Calu3 (cell line): ENCODE data around the gene COTL1. TPM values are rescaled to one million over a fixed set of nuclear protein-coding genes. Genes with fewer than 3 reads are reported as not detected.

Experiments used
- BruUV-seq: library from RNA; stranded (reverse); fragments of 400-500 nt; replicated peaks from 2 replicates; lab custom pipeline; 2021; lab: Mats Ljungman, UMichigan
- CTCF ChIA-PET: fragments of 300-600 bp; sonication (Branson Sonifier 250); formaldehyde crosslinking; loops from one replicate; lab custom pipeline; 2022; ENCODE audit warnings: antibody characterized with exemption; lab: Charles Lee
- DNase-seq: peaks from one replicate; pipeline ENCODE4 v3.0.0; 2022
- H3K27ac Mint-ChIP-seq: one replicate; pipeline ENCODE4 v1.8.0; 2022; ENCODE audit warnings: mixed read lengths; ENCODE audit not compliant: unreplicated experiment
- H3K27me3 Mint-ChIP-seq: one replicate; pipeline ENCODE4 v1.8.0; 2022; ENCODE audit warnings: mixed read lengths; ENCODE audit not compliant: unreplicated experiment
- H3K36me3 Mint-ChIP-seq: one replicate; pipeline ENCODE4 v1.8.0; 2022; ENCODE audit warnings: mild to moderate bottlenecking, moderate library complexity, mixed read lengths; ENCODE audit not compliant: insufficient read depth, unreplicated experiment
- H3K4me1 Mint-ChIP-seq: one replicate; pipeline ENCODE4 v1.8.0; 2022; ENCODE audit warnings: mild to moderate bottlenecking, low read depth, mixed read lengths; ENCODE audit not compliant: unreplicated experiment
- H3K4me3 Mint-ChIP-seq: one replicate; pipeline ENCODE4 v1.8.0; 2022; ENCODE audit warnings: mild to moderate bottlenecking, low read depth, moderate library complexity, mixed read lengths; ENCODE audit not compliant: unreplicated experiment
- H3K9me3 Mint-ChIP-seq: one replicate; pipeline ENCODE4 v1.8.0; 2022; ENCODE audit warnings: low read depth, mixed read lengths; ENCODE audit not compliant: unreplicated experiment
- intact Hi-C: fragments of 100-400 bp; cut with micrococcal nuclease; formaldehyde crosslinking; loops from one replicate; pipeline ENCODE4 v1.10.0; 2022; ENCODE audit not compliant: unreplicated experiment
- total RNA-seq: library from RNA; stranded (reverse); gene quantifications from 2 replicates; pipeline ENCODE4 v1.2.3, GENCODE V29; 2022
- TF ChIP-seq, protein P1 (sequence below): fragments of 200-600 bp; IDR thresholded peaks from one replicate; pipeline ENCODE4 v1.8.0; 2022; ENCODE audit warnings: antibody characterized with exemption; ENCODE audit not compliant: unreplicated experiment

COTL1 gene
- total RNA-seq, 1 experiment from 2014 or later, result 343 TPM

DNA sequence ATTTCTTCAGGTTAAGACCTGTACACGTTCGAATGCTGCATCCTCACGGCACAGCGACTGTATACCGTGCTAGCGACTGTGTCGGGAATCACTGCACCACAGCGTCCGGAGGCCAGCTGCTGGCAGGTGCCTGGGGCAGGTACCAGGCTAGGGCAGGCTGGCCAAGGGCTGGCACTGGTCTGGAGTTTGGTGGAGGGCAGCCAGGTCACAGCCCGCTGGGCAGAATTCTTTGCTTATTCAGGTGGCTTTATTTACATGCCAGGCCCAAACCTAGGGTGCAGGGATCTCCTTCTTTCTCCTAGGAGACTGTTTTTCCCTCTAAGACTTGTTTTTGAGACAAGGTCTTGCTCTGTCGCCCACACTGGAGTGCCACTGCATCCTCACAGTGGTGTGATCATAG lies 37.9 kb downstream of the COTL1 start:
- Mint-ChIP-seq H3K36me3 (peaks cover 50% of the 10 kb centered on the region), H3K9me3 (no peaks in the 10 kb centered on the region), H3K4me3 (no peak overlapping the region), H3K27ac (peak overlapping the region; percentile 5), H3K4me1 (peaks cover 53% of the 10 kb centered on the region), H3K27me3 (no peaks in the 10 kb centered on the region)
- intact Hi-C loops, result no loop called here
- TF ChIP-seq, protein P1, sequence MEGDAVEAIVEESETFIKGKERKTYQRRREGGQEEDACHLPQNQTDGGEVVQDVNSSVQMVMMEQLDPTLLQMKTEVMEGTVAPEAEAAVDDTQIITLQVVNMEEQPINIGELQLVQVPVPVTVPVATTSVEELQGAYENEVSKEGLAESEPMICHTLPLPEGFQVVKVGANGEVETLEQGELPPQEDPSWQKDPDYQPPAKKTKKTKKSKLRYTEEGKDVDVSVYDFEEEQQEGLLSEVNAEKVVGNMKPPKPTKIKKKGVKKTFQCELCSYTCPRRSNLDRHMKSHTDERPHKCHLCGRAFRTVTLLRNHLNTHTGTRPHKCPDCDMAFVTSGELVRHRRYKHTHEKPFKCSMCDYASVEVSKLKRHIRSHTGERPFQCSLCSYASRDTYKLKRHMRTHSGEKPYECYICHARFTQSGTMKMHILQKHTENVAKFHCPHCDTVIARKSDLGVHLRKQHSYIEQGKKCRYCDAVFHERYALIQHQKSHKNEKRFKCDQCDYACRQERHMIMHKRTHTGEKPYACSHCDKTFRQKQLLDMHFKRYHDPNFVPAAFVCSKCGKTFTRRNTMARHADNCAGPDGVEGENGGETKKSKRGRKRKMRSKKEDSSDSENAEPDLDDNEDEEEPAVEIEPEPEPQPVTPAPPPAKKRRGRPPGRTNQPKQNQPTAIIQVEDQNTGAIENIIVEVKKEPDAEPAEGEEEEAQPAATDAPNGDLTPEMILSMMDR, result no peak
- BruUV-seq, result no TSS peak
- CTCF ChIA-PET, result interaction anchor here (0.5 to 0.6 kb wide), 2 partner anchors 15 to 340 kb away, joined by 3 to 4 read pairs; no protein-coding TSS in a partner anchor
- DNase-seq, result no peak

DNA sequence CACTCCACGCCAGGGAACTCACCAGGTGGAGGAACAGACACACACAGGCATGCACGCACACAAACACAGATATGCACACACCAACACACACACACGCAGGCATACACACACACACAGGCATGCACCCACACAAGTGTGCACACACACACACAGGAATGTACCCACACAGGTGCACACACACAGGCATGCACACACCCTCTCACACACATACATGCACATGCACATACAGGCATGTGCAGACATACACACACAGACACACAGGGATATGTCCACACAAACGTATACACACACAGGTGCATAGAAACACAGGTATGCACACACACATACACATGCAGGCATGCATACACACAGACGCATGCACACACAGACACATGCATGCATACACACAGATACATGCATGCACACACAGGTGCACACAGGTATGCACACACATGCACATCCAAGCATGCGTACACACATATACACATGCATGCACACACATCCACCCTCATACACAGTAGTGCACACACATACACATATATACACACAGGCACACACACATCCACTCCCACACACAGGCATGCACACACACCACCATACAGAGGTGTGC lies 39.2 kb downstream of the COTL1 start:
- Mint-ChIP-seq H3K27ac (peak overlapping the region; percentile 96), H3K9me3 (no peaks in the 10 kb centered on the region), H3K27me3 (no peaks in the 10 kb centered on the region), H3K36me3 (peaks cover 41% of the 10 kb centered on the region), H3K4me3 (peak overlapping the region; percentile 18), H3K4me1 (peaks cover 47% of the 10 kb centered on the region)
- BruUV-seq, result no TSS peak
- TF ChIP-seq, protein P1, result no peak
- intact Hi-C loops, result no loop called here
- CTCF ChIA-PET, result no interaction called here
- DNase-seq, result no peak

DNA sequence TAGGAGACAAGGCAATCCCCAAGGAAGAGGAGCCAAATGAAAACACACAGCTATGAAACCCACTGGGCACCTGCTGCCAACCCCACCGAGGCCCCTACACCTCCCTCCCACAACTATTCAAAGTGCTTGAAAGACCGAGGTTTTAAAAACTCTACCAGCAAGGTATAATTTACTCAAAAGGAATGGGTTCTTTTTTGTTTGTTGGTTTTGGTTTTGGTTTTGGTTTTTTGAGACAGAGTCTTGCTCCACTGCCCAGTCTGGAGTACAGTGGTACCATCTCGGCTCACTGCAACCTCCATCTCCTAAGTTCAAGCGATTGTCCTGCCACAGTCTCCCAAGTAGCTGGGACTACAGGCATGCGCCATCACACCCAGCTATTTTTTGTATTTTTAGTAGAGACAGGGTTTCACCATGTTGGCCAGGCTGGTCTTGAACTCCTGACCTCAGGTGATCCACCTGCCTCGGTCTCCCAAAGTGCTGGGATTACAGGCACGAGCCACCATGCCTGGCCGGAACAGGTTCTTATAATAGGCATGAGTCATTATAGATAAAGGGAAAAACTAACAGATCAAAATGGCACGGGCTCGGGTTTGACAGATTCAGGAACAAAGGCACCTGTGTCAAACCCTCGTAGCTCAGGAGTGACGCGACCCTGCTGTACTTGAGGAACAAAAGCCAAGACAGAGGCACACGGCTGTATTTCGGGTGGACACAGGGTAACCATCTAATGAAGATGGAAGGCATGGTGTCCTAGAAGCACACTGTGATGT lies 40.7 kb downstream of the COTL1 start:
- Mint-ChIP-seq H3K4me1 (peaks cover 45% of the 10 kb centered on the region), H3K27ac (peak overlapping the region; percentile 96), H3K9me3 (no peaks in the 10 kb centered on the region), H3K4me3 (peak overlapping the region; percentile 58), H3K27me3 (no peaks in the 10 kb centered on the region), H3K36me3 (peaks cover 52% of the 10 kb centered on the region)
- BruUV-seq, result no TSS peak
- intact Hi-C loops, result loop anchor here (2.0 kb wide), 1 partner anchor 42 kb away; the partner anchor contains the start of gene COTL1
- peak; percentile 83 for DNase-seq
- TF ChIP-seq, protein P1, result no peak
- CTCF ChIA-PET, result interaction anchor here (0.5 to 1.0 kb wide), 4 partner anchors 23 to 78 kb away, joined by 3 to 4 read pairs (median 4); no protein-coding TSS in a partner anchor

DNA sequence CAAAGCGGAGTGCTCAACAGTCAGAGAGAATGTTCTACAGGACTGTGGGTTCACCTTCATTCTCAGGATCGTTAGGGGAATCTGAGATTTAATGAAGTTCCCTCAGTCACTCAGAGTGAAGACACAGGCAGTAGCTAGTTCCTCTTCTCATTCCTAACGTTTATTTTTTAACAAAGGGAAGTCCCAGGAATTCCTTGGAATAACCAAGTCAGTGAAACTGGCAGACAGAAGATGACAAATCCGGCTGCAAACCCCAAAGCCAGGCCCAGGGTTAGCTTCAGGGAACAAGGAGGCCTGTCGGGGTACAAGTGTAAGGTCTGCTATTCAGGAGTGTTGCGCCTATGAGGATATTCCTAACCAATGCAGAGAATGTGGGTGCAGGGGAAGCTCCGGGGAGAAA lies 42.0 kb downstream of the COTL1 start:
- H3K36me3 Mint-ChIP-seq, result peaks cover 55% of the 10 kb centered on the region
- no peaks in the 10 kb centered on the region for H3K27me3 Mint-ChIP-seq
- DNase-seq, result no peak
- peaks cover 3% of the 10 kb centered on the region for H3K9me3 Mint-ChIP-seq
- no peak overlapping the region for H3K4me3 Mint-ChIP-seq
- TF ChIP-seq, protein P1, result no peak
- intact Hi-C loops, result loop anchor here (2.0 kb wide), 1 partner anchor 43 kb away; the partner anchor contains the start of gene COTL1
- peak overlapping the region; percentile 96 for H3K27ac Mint-ChIP-seq
- H3K4me1 Mint-ChIP-seq, result peaks cover 58% of the 10 kb centered on the region
- CTCF ChIA-PET, result no interaction called here
- BruUV-seq, result no TSS peak
